HG03342 (cell line): Measurements from ENCODE around the gene NT5DC1.

Experiments
- ATAC-seq: cut with Tn5 transposase; IDR thresholded peaks from one replicate; pipeline ENCODE4 v1.9.1; 2021; ENCODE audit warnings: mild to moderate bottlenecking, moderate library complexity; ENCODE audit not compliant: unreplicated experiment

Gene NT5DC1

GRCh38 chr6:116189472-116189871 is 88.8 kb downstream of the NT5DC1 start:
- ATAC-seq = no peak

GRCh38 chr6:116190550-116190949 is 89.9 kb downstream of the NT5DC1 start:
- no peak for ATAC-seq

- no peak for ATAC-seq
Observed at GRCh38 chr6:116191881-116192280, 91.2 kb downstream of the NT5DC1 start.

GRCh38 chr6:116192786-116193185 is 92.1 kb downstream of the NT5DC1 start:
- no peak for ATAC-seq

- no peak for ATAC-seq
Observed at GRCh38 chr6:116196841-116197240, 96.2 kb downstream of the NT5DC1 start.

DNA sequence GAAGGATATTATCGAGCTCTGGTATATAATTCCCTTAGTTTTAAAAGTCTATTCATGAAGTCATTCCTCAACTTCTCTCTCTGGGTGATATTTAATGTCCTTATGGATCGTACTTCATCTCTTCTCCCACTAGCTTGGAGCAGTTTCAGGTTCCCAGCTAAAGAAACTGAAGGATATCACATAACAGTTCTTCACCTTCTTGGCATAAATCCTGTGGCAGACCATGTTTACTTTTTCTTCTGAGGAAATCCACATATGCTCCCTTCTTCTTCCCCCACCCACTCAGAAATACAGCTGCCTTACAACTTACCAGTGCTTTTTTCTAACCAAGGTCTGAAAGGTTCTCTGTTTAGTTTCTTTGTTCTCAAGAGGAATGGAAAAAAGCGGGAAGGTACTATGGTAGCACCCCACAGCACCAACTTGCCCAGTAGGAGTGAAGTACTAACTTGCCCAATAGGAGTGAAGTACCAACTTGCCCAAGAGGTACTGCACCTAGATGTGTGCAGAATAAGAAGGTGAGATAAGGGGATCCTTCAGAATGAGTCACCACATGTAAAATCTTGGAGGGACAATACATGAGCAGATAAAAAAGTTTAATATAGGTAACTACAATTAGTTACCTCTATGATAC is 100.1 kb downstream of the NT5DC1 start:
- ATAC-seq = no peak

DNA sequence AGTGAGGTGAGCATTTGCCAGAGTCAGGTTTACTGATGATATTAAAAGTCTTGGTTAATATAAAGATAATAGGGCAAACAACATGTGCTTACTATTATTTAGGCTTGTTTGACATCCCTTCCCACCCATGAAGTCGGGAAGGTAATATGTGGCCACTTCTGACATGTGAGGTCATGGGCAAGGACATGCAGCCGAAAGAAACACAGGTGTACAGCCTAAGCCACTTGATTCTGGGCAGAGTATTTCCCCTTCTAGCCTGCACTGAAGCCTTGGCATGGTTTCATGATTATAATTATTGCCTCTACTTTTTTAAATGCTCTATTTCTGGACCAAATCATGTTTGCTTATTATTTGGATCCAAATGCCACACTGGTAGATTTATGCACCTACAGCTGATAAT is 100.9 kb downstream of the NT5DC1 start:
- no peak for ATAC-seq

GRCh38 chr6:116205281-116205680 is 104.6 kb downstream of the NT5DC1 start:
- no peak for ATAC-seq

- no peak for ATAC-seq
Observed at GRCh38 chr6:116206231-116206903, 105.7 kb downstream of the NT5DC1 start.

- ATAC-seq = no peak
Observed at GRCh38 chr6:116208056-116208785, 107.6 kb downstream of the NT5DC1 start.

GRCh38 chr6:116210316-116210715 is 109.7 kb downstream of the NT5DC1 start:
- ATAC-seq = no peak

GRCh38 chr6:116210750-116211425 is 110.2 kb downstream of the NT5DC1 start:
- no peak for ATAC-seq

DNA sequence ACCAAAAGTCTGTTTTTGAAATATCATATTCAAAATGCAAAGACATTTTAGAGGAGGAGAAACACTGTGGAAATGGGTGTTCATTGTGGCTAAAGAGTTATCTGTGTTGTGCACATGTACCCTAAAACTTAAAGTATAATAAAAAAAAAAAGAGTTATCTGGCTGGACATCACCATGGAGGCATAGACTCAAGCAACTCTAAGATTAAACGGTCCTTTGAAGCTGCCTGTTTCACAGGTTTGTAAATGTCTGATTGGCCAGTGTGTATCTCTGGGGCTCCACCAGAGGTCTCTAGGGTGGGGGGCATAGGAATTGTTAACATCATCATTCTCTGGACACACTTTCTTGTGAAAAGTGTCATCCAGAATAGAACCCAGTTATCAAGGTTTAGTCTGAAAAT is 114.0 kb downstream of the NT5DC1 start:
- no peak for ATAC-seq

DNA sequence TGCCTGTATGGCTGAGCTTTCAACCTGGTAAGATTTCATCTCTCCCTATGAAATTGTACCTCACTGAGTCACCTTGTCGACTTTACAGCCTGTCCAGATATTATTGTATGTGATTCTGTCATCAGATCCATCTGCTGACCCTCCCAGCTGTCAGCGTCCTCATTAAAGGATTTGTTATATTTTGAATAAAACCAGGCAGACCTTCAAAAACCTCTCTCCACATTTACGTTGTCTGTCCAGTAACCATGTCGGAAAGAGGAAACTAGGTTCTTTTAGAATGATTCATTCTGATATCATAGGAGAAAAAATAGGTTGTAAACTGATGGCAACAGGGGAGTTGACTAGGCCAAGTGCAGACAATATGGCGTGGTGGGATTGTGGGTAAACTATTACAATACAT is 114.8 kb downstream of the NT5DC1 start:
- ATAC-seq = no peak

GRCh38 chr6:116217069-116217468 is 116.4 kb downstream of the NT5DC1 start:
- peak; percentile 74 for ATAC-seq

- ATAC-seq = no peak
Observed at GRCh38 chr6:116218172-116218633, 117.5 kb downstream of the NT5DC1 start.

DNA sequence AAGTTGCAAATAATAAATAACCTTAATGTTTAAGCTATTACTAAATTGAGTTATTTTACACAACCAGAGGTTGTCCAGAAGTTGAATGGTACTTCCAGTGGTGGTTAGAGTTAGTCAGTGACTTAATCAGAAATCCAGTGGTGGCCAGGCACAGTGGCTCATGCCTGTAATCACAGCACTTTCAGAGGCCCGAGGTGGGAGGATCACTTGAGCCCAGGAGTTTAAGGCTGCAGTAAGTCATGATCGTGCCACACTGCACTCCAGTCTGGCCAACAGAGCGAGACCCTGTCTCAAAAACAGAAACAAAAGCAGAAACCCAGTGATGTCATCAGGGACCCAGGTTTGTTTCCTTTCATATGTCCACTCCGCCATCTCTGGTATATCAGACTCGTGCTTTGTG is 118.2 kb downstream of the NT5DC1 start:
- no peak for ATAC-seq

DNA sequence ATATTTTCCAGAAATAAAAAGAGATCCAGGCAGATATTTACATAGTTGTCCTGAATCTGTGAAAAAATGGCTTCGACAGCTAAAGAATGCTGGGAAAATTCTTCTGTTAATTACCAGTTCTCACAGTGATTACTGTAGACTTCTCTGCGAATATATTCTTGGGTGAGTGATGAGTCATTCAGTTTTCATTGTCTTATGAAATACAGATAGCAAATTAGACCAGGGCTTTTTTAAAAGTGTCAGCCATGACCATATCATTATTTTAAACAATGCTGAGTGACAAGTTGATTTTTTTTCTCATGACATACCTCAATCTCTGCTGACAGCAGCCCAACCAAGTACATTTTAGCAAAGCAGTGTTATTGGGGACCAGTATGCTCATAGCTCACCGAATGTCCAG is 120.4 kb downstream of the NT5DC1 start:
- no peak for ATAC-seq

- ATAC-seq = no peak
Observed at GRCh38 chr6:116221911-116222310, 121.3 kb downstream of the NT5DC1 start.

- ATAC-seq = no peak
Observed at GRCh38 chr6:116223355-116223754, 122.7 kb downstream of the NT5DC1 start.

DNA sequence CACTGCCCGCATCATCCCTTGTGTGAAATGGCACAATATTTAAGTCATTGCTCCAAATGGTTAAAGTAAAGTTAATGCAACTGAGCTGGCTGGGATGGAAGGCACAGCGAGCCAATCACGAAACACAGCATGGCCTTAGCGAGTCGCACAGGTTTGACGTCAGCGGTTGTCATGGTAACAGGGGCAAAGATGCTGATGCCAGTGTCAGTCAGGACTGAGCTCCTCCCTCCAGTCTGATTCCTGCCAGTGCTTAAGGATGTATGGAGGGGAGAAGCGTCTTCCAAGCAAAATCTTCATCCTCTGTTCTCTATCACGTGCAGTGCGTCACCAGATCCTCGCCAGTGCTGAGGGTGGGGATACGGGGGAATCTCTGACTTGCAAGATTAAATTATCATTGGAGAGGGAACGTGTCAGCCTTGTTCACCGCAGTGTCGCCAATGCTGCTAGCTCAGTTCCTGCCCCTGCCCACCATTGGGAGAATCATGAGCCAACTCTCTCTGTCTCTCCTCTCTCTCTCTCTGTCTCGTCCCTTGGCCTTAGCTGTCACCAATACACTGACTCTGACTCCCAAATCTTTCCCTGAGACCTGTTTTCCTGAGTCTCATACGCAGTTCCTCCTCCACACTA is 128.7 kb downstream of the NT5DC1 start:
- no peak for ATAC-seq
